Measurements from ENCODE around the gene CYP2R1. TPM values are rescaled to one million over a fixed set of nuclear protein-coding genes. Genes with fewer than 3 reads are reported as not detected.

The CYP2R1 gene
- polyA plus RNA-seq, 1 donor from 2014 or later: 67.0 TPM

DNA sequence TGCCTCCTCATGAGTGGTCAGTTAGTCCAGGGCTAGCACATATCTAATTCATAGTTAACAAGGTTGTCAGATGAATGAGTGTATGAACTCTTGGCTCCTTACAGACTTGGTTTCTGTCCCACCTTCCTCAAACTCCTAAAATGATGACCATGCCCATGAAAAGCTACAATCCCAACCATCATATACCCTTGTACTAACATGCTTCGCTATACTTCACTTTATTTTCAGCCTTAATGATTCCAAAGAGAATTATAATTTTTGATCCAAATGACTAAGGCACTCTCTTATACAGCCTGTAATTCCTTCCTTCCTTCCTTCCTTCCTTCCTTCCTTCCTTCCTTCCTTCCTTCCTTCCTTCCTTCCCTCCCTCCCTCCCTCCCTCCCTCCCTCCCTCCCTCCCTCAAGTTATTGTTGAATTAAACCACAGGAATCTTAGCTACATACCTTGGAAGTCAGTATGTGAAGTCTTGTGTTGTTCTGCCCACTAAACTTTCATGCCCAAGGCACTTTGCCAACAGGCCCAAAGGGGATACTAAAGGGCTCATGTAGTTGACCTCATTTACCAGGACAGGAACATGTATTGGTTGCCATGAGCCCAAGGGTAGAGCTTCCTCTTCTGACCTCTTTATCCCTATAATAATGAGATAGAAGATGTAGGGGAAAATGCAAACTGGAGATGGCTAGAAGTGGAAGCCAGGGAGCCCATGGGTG is 42.8 kb upstream of the CYP2R1 start:
- Histone ChIP-seq H3K79me2 (replicated peaks; ENCODE audit: insufficient read depth, low read length) (no peaks in the 10 kb centered on the region), H3K36me3 (ENCODE audit: insufficient read depth, low read length) (no peaks in the 10 kb centered on the region), H3K4me2 (ENCODE audit: low read length) (no peak overlapping the region), H3F3A (ENCODE audit: insufficient read depth, low read length, poor library complexity, severe bottlenecking) (no peaks in the 10 kb centered on the region), H3K27ac (ENCODE audit: low read length) (no peak overlapping the region), H3K9ac (ENCODE audit: low read length) (no peak overlapping the region), H3K9me2 (ENCODE audit: insufficient read depth, low read length) (no peaks in the 10 kb centered on the region), H3K9me3 (ENCODE audit: low read length) (no peaks in the 10 kb centered on the region), H3K27me3 (ENCODE audit: insufficient read depth, low read depth, low read length) (no peaks in the 10 kb centered on the region), H2AFZ (ENCODE audit: low read depth, low read length) (no peak overlapping the region), H3K4me3 (ENCODE audit: low read length) (no peak overlapping the region), H4K20me1 (ENCODE audit: insufficient read depth) (no peaks in the 10 kb centered on the region)
- TF ChIP-seq EP300 (conservative IDR thresholded peaks at IDR 0.05; ENCODE audit: poor library complexity, severe bottlenecking): no peak
- TF ChIP-seq EZH2 (IDR thresholded peaks at IDR 0.05; ENCODE audit: borderline replicate concordance, insufficient read depth, low read length, poor library complexity, severe bottlenecking): no peak
- TF ChIP-seq TAF1 (IDR thresholded peaks at IDR 0.05; ENCODE audit: low read depth): no peak
- TF ChIP-seq, protein P1, sequence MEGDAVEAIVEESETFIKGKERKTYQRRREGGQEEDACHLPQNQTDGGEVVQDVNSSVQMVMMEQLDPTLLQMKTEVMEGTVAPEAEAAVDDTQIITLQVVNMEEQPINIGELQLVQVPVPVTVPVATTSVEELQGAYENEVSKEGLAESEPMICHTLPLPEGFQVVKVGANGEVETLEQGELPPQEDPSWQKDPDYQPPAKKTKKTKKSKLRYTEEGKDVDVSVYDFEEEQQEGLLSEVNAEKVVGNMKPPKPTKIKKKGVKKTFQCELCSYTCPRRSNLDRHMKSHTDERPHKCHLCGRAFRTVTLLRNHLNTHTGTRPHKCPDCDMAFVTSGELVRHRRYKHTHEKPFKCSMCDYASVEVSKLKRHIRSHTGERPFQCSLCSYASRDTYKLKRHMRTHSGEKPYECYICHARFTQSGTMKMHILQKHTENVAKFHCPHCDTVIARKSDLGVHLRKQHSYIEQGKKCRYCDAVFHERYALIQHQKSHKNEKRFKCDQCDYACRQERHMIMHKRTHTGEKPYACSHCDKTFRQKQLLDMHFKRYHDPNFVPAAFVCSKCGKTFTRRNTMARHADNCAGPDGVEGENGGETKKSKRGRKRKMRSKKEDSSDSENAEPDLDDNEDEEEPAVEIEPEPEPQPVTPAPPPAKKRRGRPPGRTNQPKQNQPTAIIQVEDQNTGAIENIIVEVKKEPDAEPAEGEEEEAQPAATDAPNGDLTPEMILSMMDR (IDR thresholded peaks at IDR 0.05; ENCODE audit: poor library complexity, severe bottlenecking): no peak
- no peak for TF ChIP-seq MXI1 (conservative IDR thresholded peaks at IDR 0.05; ENCODE audit: poor library complexity, severe bottlenecking)
- no peak for TF ChIP-seq POLR2AphosphoS5 (IDR thresholded peaks at IDR 0.05)
- TF ChIP-seq SMC3 (conservative IDR thresholded peaks at IDR 0.05; ENCODE audit: poor library complexity): no peak
- TF ChIP-seq RAD21 (conservative IDR thresholded peaks at IDR 0.05): no peak
- TF ChIP-seq, protein P2, sequence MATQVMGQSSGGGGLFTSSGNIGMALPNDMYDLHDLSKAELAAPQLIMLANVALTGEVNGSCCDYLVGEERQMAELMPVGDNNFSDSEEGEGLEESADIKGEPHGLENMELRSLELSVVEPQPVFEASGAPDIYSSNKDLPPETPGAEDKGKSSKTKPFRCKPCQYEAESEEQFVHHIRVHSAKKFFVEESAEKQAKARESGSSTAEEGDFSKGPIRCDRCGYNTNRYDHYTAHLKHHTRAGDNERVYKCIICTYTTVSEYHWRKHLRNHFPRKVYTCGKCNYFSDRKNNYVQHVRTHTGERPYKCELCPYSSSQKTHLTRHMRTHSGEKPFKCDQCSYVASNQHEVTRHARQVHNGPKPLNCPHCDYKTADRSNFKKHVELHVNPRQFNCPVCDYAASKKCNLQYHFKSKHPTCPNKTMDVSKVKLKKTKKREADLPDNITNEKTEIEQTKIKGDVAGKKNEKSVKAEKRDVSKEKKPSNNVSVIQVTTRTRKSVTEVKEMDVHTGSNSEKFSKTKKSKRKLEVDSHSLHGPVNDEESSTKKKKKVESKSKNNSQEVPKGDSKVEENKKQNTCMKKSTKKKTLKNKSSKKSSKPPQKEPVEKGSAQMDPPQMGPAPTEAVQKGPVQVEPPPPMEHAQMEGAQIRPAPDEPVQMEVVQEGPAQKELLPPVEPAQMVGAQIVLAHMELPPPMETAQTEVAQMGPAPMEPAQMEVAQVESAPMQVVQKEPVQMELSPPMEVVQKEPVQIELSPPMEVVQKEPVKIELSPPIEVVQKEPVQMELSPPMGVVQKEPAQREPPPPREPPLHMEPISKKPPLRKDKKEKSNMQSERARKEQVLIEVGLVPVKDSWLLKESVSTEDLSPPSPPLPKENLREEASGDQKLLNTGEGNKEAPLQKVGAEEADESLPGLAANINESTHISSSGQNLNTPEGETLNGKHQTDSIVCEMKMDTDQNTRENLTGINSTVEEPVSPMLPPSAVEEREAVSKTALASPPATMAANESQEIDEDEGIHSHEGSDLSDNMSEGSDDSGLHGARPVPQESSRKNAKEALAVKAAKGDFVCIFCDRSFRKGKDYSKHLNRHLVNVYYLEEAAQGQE (IDR thresholded peaks at IDR 0.05; ENCODE audit: borderline replicate concordance): no peak

DNA sequence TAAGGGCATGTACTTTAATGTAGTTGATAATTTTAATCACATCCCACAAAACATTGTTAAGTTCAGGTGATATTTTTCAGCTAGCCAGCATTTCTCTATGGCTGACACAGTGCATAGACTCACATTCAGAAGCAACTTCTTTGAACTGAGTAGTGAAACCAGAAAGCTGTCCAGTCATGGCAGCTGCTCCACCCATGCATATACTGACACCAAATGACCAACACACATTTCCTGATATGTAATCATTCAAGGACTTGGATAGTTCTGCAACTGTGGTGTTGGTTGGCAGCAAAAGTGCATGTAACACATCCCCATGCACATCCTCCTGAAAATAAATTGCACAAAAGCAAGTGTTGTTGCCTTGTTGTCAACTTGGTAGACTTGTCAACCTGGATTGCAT is 40.4 kb upstream of the CYP2R1 start:
- no peak overlapping the region for H3K4me3 ChIP-seq (ENCODE audit: low read length)
- H2AFZ ChIP-seq (ENCODE audit: low read depth, low read length): no peak overlapping the region
- H3K36me3 ChIP-seq (ENCODE audit: insufficient read depth, low read length): no peaks in the 10 kb centered on the region
- no peaks in the 10 kb centered on the region for H3K27me3 ChIP-seq (ENCODE audit: insufficient read depth, low read depth, low read length)
- H3K4me2 ChIP-seq (ENCODE audit: low read length): no peak overlapping the region
- no peaks in the 10 kb centered on the region for H3K9me3 ChIP-seq (ENCODE audit: low read length)
- H3K79me2 ChIP-seq (replicated peaks; ENCODE audit: insufficient read depth, low read length): no peaks in the 10 kb centered on the region
- no peak overlapping the region for H3K27ac ChIP-seq (ENCODE audit: low read length)
- no peaks in the 10 kb centered on the region for H3F3A ChIP-seq (ENCODE audit: insufficient read depth, low read length, poor library complexity, severe bottlenecking)
- H4K20me1 ChIP-seq (ENCODE audit: insufficient read depth): no peaks in the 10 kb centered on the region
- H3K9me2 ChIP-seq (ENCODE audit: insufficient read depth, low read length): no peaks in the 10 kb centered on the region
- TF ChIP-seq, protein P1 (IDR thresholded peaks at IDR 0.05; ENCODE audit: poor library complexity, severe bottlenecking): no peak
- TF ChIP-seq POLR2AphosphoS5 (IDR thresholded peaks at IDR 0.05): no peak
- no peak for TF ChIP-seq EZH2 (IDR thresholded peaks at IDR 0.05; ENCODE audit: borderline replicate concordance, insufficient read depth, low read length, poor library complexity, severe bottlenecking)
- TF ChIP-seq SMC3 (conservative IDR thresholded peaks at IDR 0.05; ENCODE audit: poor library complexity): no peak
- no peak for TF ChIP-seq RAD21 (conservative IDR thresholded peaks at IDR 0.05)
- TF ChIP-seq, protein P2 (IDR thresholded peaks at IDR 0.05; ENCODE audit: borderline replicate concordance): no peak
- H3K9ac ChIP-seq (ENCODE audit: low read length): no peak overlapping the region
